MM.1S (cell line): ENCODE data around the gene ATAD3C.

Experiments used
- DNase-seq: peaks from one replicate; pipeline ENCODE4 v3.0.0-alpha.2; 2015
- H2AFZ ChIP-seq: fragments of 300-600 bp; sonication (generic); 2 replicates; pipeline ENCODE4 v1.6.0; 2016; ENCODE audit warnings: antibody characterized with exemption, low read length
- H3F3A ChIP-seq: fragments of 300-600 bp; sonication (generic); 2 replicates; pipeline ENCODE4 v1.6.1; 2016; ENCODE audit warnings: mild to moderate bottlenecking, antibody characterized with exemption, low read length, moderate library complexity, mixed read lengths; ENCODE audit not compliant: insufficient read depth
- H3K27ac ChIP-seq: fragments of 300-600 bp; sonication (generic); 2 replicates; pipeline ENCODE4 v1.5.1; 2016; ENCODE audit warnings: mild to moderate bottlenecking, low read length
- H3K27me3 ChIP-seq: fragments of 300-600 bp; sonication (generic); replicated peaks from 2 replicates; pipeline ENCODE4 v1.6.0; 2016; ENCODE audit warnings: low read length; ENCODE audit not compliant: insufficient read depth
- H3K36me3 ChIP-seq: fragments of 300-600 bp; sonication (generic); replicated peaks from 2 replicates; pipeline ENCODE4 v1.6.1; 2016; ENCODE audit warnings: mild to moderate bottlenecking, low read length, mixed read lengths; ENCODE audit not compliant: insufficient read depth
- H3K4me1 ChIP-seq: fragments of 300-600 bp; sonication (generic); 2 replicates; pipeline ENCODE4 v1.6.1; 2016; ENCODE audit warnings: low read length, mixed read lengths
- H3K4me2 ChIP-seq: fragments of 300-600 bp; sonication (generic); 2 replicates; pipeline ENCODE4 v1.6.0; 2016; ENCODE audit warnings: low read depth, low read length
- H3K4me3 ChIP-seq: fragments of 300-600 bp; sonication (generic); 2 replicates; pipeline ENCODE4 v1.5.1; 2016; ENCODE audit warnings: low read length, mixed read lengths
- H3K79me2 ChIP-seq: fragments of 300-600 bp; sonication (generic); 2 replicates; pipeline ENCODE4 v1.6.1; 2016; ENCODE audit warnings: mixed run types, low read length, mixed read lengths
- H3K9ac ChIP-seq: fragments of 300-600 bp; sonication (generic); 2 replicates; pipeline ENCODE4 v1.6.1; 2016; ENCODE audit warnings: low read length, mixed read lengths
- H3K9me2 ChIP-seq: fragments of 300-600 bp; sonication (generic); replicated peaks from 2 replicates; pipeline ENCODE4 v1.6.1; 2016; ENCODE audit warnings: mild to moderate bottlenecking, low read length, mixed read lengths; ENCODE audit not compliant: insufficient read depth
- H3K9me3 ChIP-seq: fragments of 300-600 bp; sonication (generic); replicated peaks from 2 replicates; pipeline ENCODE4 v1.6.1; 2016; ENCODE audit warnings: mild to moderate bottlenecking, low read length, mixed read lengths; ENCODE audit not compliant: insufficient read depth
- H4K20me1 ChIP-seq: fragments of 300-600 bp; sonication (generic); 2 replicates; pipeline ENCODE4 v1.6.1; 2016; ENCODE audit warnings: mild to moderate bottlenecking, low read length, moderate library complexity, mixed read lengths; ENCODE audit not compliant: insufficient read depth
- EZH2 ChIP-seq: fragments of 300-600 bp; sonication (generic); optimal IDR thresholded peaks from 2 replicates; pipeline ENCODE3; 2017; ENCODE audit warnings: low read depth, mild to moderate bottlenecking, antibody characterized with exemption, low read length, mixed read lengths
- EZH2phosphoT487 ChIP-seq: fragments of 300-600 bp; sonication (generic); IDR thresholded peaks from 2 replicates; pipeline ENCODE4 v1.6.1; 2018; ENCODE audit warnings: antibody characterized with exemption, low read length
- TF ChIP-seq, protein P1 (sequence below): fragments of 300-600 bp; sonication (generic); IDR thresholded peaks from 2 replicates; pipeline ENCODE4 v1.5.1; 2016; ENCODE audit warnings: antibody characterized with exemption, low read length, mixed read lengths

Gene ATAD3C

DNA sequence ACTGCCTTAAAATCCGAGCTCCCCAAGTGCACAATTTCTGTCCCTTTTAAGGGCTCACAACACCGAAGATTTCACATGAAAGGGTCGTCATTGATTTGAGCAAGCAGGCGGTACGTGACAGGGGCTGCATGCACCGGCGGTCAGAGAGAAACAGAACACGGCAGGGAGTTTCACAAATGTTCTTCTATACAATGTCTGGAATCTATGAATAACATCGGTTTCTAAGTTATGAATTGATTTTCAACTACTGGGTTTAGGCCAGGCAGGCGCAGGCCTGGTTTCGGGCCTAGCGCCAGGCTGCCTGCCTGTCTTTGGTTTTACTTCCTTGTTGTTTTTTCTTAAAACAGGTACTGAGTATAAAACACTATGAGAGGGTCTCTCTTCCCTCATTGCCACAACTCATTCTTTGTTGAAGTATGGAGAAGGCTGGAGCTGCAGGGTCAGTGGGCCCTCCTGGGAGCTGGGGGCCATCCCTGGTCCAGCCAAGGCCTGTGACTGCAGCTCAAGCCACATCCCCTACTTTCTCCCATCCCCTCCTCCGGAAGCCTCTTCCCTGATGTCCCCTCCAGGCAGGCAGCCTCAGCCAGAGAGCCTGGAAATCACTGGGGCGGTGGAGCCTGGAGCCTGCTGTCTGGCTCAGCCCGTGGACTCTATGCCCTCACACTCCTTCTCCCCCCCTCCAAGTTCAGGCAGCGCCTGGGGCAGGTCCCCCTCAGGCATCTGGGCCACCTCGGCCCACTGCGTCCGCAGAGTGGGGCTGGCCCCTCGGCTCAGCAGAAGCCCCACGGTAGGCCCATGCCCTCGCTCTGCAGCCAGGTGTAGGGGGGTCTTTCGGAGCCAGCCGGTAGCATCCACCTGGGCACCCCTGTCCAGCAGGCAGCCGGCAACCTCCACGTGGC lies 30.8 kb upstream of the ATAD3C start:
- no peaks in the 10 kb centered on the region for H3K9me2 ChIP-seq
- no peak overlapping the region for H3K4me2 ChIP-seq
- H3K4me1 ChIP-seq = peaks cover 8% of the 10 kb centered on the region
- TF ChIP-seq EZH2phosphoT487 = no peak
- TF ChIP-seq, protein P1, sequence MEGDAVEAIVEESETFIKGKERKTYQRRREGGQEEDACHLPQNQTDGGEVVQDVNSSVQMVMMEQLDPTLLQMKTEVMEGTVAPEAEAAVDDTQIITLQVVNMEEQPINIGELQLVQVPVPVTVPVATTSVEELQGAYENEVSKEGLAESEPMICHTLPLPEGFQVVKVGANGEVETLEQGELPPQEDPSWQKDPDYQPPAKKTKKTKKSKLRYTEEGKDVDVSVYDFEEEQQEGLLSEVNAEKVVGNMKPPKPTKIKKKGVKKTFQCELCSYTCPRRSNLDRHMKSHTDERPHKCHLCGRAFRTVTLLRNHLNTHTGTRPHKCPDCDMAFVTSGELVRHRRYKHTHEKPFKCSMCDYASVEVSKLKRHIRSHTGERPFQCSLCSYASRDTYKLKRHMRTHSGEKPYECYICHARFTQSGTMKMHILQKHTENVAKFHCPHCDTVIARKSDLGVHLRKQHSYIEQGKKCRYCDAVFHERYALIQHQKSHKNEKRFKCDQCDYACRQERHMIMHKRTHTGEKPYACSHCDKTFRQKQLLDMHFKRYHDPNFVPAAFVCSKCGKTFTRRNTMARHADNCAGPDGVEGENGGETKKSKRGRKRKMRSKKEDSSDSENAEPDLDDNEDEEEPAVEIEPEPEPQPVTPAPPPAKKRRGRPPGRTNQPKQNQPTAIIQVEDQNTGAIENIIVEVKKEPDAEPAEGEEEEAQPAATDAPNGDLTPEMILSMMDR = no peak
- TF ChIP-seq EZH2 = no peak
- no peak overlapping the region for H2AFZ ChIP-seq
- no peak overlapping the region for H3K4me3 ChIP-seq
- no peaks in the 10 kb centered on the region for H3K79me2 ChIP-seq
- no peaks in the 10 kb centered on the region for H3F3A ChIP-seq
- no peak overlapping the region for H3K9ac ChIP-seq
- no peaks in the 10 kb centered on the region for H4K20me1 ChIP-seq
- no peaks in the 10 kb centered on the region for H3K9me3 ChIP-seq
- peaks cover 11% of the 10 kb centered on the region; the same call in 1 of the 2 replicates for H3K27me3 ChIP-seq
- H3K36me3 ChIP-seq = no peaks in the 10 kb centered on the region
- DNase-seq = no peak
- H3K27ac ChIP-seq = no peak overlapping the region

DNA sequence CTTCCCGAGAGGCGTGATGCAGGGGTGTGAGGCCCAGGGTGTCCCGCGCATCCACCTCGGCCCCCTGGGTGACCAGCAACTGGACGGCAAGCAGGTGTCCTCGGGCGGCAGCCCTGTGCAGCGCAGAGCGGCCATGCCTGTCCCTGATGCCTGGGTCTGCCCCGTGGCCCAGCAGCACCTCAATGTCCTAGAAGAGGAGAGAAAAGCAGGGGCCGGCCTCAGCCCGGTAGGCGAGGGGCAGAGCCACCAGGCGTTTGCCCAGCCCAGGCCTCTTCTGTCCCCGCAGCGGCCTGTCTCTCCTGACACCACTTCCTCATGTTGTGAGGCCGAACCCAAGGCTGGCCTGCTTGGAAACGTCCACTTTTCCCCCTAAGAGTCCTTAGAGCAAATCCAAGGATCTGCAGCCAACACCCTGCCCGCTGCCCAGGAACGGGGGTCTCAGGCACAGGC lies 30.1 kb upstream of the ATAD3C start:
- H3K9me3 ChIP-seq = no peaks in the 10 kb centered on the region
- DNase-seq = no peak
- no peak overlapping the region for H3K9ac ChIP-seq
- H2AFZ ChIP-seq = no peak overlapping the region
- H3K36me3 ChIP-seq = no peaks in the 10 kb centered on the region
- no peak overlapping the region for H3K4me3 ChIP-seq
- no peaks in the 10 kb centered on the region for H3F3A ChIP-seq
- H3K27ac ChIP-seq = no peak overlapping the region
- H3K4me2 ChIP-seq = no peak overlapping the region
- no peaks in the 10 kb centered on the region for H4K20me1 ChIP-seq
- H3K79me2 ChIP-seq = no peaks in the 10 kb centered on the region
- H3K4me1 ChIP-seq = peaks cover 8% of the 10 kb centered on the region
- H3K9me2 ChIP-seq = no peaks in the 10 kb centered on the region
- H3K27me3 ChIP-seq = peaks cover 11% of the 10 kb centered on the region; the same call in 1 of the 2 replicates
- no peak for TF ChIP-seq EZH2
- no peak for TF ChIP-seq EZH2phosphoT487
- TF ChIP-seq, protein P1 = no peak

DNA sequence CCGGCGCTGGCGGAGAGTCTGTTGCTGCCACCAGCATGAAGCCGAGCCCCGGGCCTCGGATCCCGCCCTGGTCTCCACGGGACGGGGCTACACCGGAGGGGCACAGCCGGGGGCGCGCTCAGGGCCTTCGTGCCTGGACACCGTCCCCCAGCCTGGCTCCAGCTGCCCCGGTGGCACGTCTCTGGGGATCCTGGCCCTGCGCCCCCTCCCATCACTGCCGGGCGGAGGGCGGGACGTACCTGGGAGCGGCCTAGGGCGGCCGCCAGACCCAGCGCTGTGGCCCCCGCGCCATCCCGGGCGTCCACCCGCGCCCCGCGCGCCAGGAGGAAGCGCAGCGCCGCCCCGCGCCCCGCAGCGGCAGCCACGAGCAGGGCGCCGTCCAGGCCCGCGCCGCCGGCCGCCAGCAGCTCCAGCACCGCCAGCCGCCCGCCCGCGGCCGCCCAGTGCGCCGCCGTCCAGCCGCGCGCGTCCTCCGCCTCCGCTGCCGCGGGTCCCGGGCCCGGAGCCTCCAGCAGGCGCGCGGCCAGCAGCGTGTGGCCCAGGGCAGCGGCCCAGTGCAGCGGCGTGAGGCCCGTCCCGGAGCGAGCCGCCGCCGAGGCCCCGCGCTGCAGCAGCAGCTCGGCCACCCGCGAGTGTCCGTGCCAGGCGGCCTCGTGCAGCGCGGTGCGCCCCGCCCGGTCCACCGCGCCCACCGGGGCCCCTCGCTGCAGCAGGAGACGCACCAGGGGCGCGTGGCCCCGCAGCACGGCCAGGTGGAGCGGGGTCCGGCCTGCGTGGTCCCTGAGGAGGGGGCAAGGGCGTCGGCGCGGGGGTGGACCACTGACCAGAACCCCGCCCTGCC lies 29.5 kb upstream of the ATAD3C start:
- Histone ChIP-seq H3K4me2 (no peak overlapping the region), H4K20me1 (no peaks in the 10 kb centered on the region), H3K9me3 (no peaks in the 10 kb centered on the region), H3K4me3 (no peak overlapping the region), H3K9me2 (no peaks in the 10 kb centered on the region), H3K27ac (no peak overlapping the region), H3K4me1 (peaks cover 8% of the 10 kb centered on the region), H3F3A (no peaks in the 10 kb centered on the region), H2AFZ (no peak overlapping the region), H3K79me2 (no peaks in the 10 kb centered on the region), H3K27me3 (peaks cover 11% of the 10 kb centered on the region; the same call in 1 of the 2 replicates), H3K36me3 (no peaks in the 10 kb centered on the region), H3K9ac (no peak overlapping the region)
- no peak for TF ChIP-seq EZH2phosphoT487
- no peak for TF ChIP-seq EZH2
- TF ChIP-seq, protein P1 = no peak
- no peak for DNase-seq
